Left renal cortex interstitium (tissue), 4 donors: ENCODE data around the gene PSMC4. TPM values are rescaled to one million over a fixed set of nuclear protein-coding genes. Genes with fewer than 3 reads are reported as not detected.

Source experiments
- DNase-seq, 4 donors: peaks; one replicate each; pipeline ENCODE4 v3.0.0-alpha.2; 2013; ENCODE audit warnings: low read depth in 4 of 4, low spot score in 2 of 4, missing footprints in 1 of 4
- polyA plus RNA-seq, 4 donors: library from polyadenylated mRNA; unstranded; fragments of 120-200 nt; gene quantifications; one replicate each; pipeline ENCODE4 v1.2.1, GENCODE V29; 2013; ENCODE audit not compliant: insufficient read length in 4 of 4

The PSMC4 gene
- polyA plus RNA-seq, 4 donors, result 81.2 to 103 (median 99.1) TPM

DNA sequence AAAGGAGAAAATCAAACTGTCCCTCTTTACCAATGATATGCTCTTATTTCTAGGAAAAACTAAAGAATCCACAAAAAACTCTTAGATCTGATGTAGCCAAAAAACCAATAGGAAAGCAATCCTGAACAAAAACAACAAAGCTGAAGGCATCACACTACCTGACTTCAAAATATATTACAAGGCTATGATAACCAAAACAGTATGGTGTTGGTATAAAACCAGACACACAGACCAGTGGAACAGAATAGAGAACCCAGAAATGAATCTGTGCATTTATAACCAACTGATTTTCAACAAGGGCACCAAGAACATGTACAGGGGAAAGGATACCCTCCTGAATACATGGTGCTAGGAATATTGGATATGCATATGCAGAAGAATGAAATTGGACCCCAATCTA is 16.2 kb downstream of the PSMC4 start:
- DNase-seq, result no peak

DNA sequence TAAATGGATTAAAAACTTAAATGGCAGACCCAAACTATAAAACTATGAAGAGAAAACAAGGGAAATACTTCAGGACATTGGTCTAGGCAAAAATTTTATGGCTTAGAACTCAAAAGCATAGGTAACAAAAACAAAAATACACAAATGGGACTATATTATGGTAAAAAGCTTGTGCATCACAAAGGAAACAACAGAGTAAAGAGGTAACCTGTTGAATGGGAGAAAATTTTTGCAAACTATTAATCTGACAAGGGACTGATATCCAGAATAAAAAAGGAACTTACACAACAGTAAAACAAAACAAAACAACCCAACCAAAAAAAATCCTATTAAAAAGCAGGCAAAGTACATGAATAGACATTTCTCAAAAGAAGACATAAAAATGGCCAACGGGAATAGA is 16.6 kb downstream of the PSMC4 start:
- DNase-seq, result no peak

DNA sequence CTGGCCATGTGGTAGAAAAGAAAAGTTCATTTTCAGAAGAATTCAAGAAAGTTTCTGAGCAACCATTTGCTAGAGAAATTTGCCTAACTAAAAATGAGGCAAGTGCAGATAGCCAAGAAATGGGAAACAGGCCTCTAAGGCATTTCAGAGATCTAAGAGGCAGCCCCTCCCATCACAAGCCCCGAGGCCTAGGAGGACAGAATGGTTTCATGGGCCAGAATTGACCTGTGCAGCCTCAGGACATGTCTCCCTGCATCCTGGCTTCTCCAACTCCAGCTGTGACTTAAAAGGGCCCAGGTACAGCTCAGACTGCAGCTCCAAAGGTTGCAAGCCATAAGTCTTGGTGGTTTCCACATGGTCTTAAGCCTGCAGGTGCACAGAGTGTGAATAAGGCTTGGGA is 22.6 kb downstream of the PSMC4 start:
- DNase-seq, result no peak

DNA sequence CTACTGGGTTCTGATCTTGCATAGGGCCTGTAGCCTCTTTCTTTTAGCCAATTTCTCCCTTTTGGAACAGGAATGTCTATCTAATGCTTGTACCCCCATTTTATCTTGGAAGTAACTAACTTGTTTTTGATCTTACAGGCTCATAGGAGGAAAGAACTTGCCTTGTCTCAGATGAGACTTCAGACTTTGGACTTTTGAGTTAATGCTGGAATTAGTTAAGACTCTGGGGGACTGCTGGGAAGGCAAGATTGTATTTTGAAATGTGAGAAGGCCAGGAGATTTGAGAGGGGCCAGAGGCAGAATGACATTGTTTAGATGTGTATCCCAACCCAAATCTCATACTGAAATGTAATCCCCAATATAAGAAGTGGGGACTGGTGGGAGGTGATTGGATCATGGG is 23.4 kb downstream of the PSMC4 start:
- DNase-seq, result no peak

DNA sequence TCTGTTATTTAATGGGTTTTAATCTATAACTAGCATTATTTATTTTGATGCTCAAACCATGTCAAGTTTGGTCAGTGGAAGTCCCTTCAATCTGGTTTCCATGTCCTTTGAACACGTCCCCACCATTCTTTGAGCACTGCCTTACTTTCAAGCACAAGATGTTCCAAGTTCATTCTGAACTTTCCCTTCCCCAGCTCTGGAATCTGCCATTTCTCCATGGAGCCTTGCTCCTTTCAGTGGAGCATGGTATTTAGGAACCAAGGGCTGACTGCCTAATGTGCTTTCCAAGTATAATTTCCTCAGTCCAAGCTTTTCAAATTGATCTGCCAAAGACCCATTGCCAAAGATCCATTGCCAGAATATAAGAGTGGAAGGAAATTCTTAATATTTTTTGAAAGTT is 24.8 kb downstream of the PSMC4 start:
- no peak for DNase-seq

DNA sequence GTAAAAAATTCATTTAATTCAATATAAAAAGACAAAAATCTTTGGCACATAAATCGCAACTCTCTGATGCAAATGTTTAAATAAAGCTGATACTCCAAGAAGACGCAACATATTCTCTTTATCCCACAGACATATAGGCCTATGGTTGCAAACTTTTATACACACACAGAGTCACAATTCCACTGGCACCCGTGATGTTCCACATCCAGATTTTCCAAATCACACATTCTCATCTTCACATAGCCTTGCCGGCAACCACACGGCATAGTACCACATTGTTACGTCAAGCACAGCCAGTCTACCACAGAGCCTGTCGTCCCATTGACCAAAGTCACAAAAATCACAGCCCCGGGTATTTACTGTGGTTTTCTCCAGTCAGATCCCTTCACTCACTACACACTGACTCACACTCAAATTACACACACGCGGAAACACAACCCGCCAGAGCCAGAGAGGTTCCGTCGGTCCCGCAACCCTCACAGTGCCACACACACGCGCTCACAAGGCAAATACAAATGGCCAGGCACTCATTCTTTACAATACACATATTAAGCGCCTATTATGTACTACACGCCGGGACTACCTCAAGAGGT is 25.3 kb downstream of the PSMC4 start:
- DNase-seq, result peak in 2 of 4 donors; percentile 3 to 7

DNA sequence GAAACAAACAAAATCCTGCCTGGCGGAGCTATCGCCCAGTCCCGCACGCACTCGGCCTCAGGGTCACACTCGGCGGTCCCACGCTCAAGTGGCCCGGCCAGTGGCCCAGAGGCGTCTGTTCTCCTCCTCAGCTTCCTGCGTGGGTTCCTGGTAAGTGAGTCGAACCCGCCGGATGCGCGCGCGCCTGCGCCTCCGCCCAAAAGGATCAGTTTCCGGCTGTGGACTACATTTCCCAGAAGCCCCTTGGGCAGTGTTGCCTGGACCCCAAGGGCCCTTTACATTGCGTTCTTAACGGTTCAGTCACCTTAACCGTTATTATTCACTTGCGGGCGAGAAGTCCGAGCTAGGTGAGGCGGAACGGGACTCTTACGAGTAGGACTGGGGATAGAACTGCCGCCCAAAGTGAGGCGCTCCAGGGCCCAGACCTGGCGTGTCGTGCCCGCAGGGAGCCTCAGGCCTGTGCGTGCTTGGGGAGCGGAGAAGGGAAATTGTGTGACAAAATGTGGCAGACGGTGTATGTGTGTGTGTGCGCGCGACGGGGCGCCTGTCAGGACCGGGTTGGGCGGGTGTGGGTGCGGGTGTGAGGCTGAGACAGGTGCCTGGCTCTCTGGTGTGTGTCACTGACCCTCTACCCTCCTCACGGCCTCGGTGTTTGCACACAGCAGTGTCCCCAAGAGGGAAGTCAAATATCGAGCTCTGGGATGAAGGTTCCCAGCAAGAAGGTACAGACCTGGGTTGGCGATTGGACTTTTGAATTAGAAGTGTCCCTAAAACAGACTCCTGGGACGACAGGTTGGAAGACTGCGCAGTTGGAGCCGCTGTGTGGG is 26.1 kb downstream of the PSMC4 start, which contains the start of gene ZNF546:
TSS of gene ZNF546 (plus strand) at position 250 of the 827 bp plus-strand sequence. CDS start 1,267 bp downstream, outside the sequence.
- DNase-seq, result peak; percentile 74 to 85 (median 84)

DNA sequence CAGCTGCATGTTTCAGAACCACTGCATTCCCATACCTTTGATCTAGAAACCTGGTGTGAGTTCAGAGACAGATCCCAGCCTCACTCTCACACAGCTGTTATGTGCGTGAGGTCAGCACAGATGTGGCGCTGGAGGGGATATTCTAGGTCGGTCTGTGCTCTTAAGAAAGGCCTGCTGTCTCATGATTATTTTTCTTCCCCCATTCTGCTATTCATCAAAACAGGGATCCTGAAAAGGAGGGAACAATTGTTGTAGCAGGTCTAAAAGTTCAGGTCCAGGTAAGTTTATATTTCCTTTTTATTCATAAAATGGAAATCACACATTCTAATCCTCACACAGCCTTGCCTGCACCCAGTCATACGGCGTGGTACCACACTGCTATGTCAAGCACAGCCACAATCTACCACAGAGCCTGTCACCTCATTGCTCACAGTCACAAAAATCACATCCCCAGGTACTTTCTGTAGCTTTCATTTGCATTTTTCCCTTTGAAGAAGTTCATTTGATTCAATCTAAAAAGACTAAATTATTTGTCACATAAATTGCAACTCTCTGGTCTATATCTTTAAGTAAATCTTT is 26.8 kb downstream of the PSMC4 start:
- peak in 1 of 4 donors; percentile 2 for DNase-seq

DNA sequence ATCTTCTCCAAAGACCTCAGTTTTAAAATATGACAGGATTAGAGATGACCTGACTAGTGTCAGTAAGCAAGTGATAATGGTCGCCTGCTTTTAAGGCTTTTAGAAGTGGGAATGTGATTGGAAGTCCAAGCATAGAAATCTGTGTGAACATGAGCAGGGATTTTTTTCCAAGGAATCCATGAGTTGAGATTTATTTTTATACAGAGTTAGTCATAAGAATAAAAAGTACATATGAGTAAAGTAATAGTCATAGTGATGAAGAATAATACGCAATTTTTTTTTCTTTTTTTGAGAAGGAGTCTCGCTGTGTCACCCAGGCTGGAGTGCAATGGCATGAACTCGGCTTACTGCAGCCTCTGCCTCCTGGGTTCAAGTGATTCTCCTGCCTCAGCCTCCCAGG is 27.5 kb downstream of the PSMC4 start:
- DNase-seq, result no peak

DNA sequence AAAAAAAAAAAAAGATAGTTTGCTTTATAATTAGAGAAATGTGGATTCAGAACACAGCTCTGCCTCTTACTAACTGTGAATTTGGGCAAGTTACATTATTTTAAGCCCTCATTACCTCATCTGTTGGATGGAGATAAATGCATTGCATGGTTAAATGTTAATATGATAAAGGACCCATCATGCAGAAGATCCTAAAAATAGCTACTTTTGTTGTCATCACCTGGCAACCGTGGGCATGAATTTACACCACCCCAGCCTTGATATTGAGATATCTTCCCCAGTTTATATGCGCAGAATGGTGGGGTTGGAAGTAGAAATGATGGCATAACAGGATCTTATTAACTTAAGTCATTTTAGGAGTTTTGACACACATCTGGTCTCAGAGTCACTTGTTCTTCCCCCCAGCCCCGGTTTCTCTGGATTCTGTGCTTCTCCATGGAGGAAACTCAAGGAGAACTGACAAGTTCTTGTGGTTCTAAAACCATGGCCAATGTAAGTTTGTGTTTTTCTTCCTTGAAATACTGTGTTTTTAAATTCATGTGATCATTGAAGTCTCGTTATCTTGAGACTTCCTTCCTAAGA is 34.8 kb downstream of the PSMC4 start:
- DNase-seq, result no peak

DNA sequence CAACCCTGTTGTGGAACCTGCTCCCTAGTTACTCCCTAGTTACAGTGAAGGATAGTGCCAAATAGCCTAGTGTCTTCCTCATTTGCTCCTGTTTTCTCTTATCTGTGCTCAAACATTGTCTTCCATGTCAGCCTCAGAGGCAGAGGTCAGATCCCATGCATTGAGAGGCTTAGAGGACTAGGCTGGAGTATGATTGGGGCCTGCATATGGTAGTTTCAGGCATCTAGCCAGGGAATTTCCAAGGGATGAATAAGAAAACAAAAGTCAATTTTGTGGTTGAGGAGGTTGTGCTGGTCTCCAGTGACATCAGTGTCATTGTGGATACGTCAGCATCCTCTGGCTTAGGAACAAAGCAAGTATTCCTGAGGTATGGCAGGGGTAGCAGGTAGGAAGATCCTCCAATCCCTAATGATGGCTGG is 35.3 kb downstream of the PSMC4 start:
- DNase-seq, result no peak

DNA sequence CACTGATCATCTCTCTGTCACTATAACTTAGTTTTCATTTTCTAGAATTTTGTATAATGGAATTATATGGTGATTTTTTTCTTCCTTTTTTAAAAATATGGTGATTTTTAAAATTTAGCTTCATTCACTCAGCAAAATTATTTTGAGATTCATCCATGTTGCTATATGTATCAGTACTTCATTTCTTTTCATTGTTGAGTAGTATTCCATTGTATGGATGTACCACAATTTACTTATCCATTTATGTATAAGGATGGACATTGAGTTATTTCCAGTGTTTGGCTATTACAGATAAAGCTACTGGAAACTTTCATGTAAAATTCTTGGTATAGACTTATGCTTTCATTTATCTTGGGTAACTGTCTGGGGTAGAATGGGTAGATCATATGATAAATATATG is 38.7 kb downstream of the PSMC4 start:
- no peak for DNase-seq

DNA sequence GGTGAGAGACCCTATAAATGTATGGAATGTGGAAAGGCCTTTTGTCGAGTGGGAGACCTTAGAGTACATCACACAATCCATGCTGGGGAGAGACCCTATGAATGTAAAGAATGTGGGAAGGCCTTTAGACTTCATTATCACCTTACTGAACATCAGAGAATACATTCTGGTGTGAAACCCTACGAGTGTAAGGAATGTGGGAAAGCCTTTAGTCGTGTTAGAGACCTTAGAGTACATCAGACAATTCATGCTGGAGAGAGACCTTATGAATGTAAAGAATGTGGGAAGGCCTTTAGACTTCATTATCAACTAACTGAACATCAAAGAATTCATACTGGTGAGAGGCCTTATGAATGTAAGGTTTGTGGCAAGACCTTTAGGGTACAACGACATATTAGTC is 43.0 kb downstream of the PSMC4 start:
- DNase-seq, result no peak

DNA sequence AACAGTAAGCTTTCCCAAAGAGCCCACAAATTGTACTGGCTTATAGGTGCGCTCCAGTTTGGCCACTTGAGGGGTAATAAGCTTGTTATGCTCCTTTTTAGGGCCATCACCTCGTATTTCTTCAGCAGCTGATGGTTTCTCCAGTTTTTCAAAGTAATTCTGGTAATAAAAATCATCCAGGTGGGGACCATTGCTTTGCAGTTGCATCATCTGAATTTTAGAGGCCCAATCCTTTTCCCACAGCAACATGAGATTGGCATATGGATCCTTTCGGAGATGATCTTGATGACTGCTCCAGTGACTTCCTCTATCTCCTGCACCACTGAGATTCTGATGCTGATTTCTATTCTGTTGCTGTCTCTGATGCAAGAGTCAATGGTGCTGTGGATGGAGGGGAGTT is 53.0 kb downstream of the PSMC4 start:
- DNase-seq, result no peak

DNA sequence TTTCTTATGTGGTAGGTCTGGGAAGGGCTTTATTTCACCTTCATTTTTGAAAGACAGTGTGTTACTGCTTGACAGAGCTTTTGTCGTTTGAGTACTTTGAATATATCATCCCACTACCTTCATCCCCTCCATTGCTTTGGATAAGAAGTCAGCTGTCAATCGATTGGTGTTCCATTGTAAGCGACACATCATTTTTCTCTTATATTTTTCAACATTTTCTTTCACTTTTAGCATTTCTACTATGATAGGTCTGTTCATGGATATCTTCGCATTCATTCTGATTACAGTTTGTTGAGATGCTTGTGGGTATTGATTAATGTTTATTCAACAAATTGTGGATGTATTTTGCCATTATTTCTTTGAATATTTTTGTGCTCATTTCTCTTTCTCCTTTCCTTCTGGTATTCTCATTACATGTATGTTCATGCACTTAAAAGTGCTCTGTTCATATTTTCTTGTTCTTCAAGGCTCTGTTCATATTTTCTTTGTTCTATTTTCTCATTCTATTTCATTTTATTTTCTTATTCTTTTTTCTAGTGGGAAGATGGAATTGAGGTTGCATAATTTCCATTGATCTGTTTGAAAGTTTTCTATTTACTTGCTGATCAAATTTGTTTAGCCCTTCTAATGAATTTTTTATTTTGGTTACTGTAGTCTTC is 55.1 kb downstream of the PSMC4 start:
- DNase-seq, result no peak

DNA sequence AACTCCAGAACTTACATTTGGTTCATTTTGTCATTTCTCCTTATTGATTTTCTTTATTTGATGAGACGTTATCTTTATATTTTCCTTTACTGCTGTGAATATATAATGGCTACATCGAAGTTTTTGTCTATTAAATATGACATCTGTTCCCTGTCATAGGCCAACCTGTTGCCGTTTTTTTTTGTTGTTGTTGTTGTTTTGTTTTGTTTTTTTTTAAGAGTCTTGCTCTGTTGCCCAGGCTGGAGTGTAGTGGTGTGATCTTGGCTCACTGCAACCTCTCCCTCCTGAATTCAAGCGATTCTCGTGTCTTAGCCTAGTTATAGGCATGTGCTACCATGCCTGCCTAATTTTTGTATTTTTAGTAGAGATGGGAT is 55.6 kb downstream of the PSMC4 start:
- DNase-seq, result no peak

Other genes with a start within 250 kb of the PSMC4 start
- 1 to 10 TPM in 2 of 4 donors, under 1 TPM in 2; 0.65 to 5.1 (median 1.6) TPM for gene CLC, start 233.1 kb upstream of the PSMC4 start, polyA plus RNA-seq
- not detected for gene LEUTX, start 192.3 kb upstream of the PSMC4 start, polyA plus RNA-seq
- 10 to 100 TPM; 29.3 to 44.9 (median 34.2) TPM for gene DYRK1B, start 137.0 kb upstream of the PSMC4 start, polyA plus RNA-seq
- gene FBL, start 124.8 kb upstream of the PSMC4 start, polyA plus RNA-seq, result 100 to 1,000 TPM; 328 to 352 (median 339) TPM
- 10 to 100 TPM in 2 of 4 donors, 1 to 10 TPM in 2; 5.1 to 12.7 (median 8.5) TPM for gene FCGBP, start 36.5 kb upstream of the PSMC4 start, polyA plus RNA-seq
- gene ZNF546, start 25.9 kb downstream of the PSMC4 start, polyA plus RNA-seq, result 10 to 100 TPM in 1 of 4 donors, 1 to 10 TPM in 3; 5.4 to 12.0 (median 7.6) TPM
- 10 to 100 TPM; 18.1 to 45.5 (median 29.5) TPM for gene ZNF780B, start 85.1 kb downstream of the PSMC4 start, polyA plus RNA-seq
- gene ZNF780A, start 119.8 kb downstream of the PSMC4 start, polyA plus RNA-seq, result 10 to 100 TPM; 17.4 to 19.8 (median 18.6) TPM
- 10 to 100 TPM; 10.8 to 19.3 (median 17.4) TPM for gene MAP3K10, start 220.3 kb downstream of the PSMC4 start, polyA plus RNA-seq
- under 1 TPM in 3 of 4 donors, not detected in 1; 0.07 to 0.47 (median 0.14) TPM for gene TTC9B, start 247.2 kb downstream of the PSMC4 start, polyA plus RNA-seq